GM10248 (cell line): ENCODE results near the gene CDKN3.
"Not testable (repeated sequence)": the region's sequence is repeated elsewhere in the genome, so short reads cannot be mapped to it uniquely, and the experiment has no call there.

Experiments
- CTCF ChIA-PET: fragments of 300-600 bp; sonication (Branson Sonifier 250); formaldehyde crosslinking; extraction: SDS; loops from one replicate; lab custom pipeline; 2021; ENCODE audit warnings: antibody characterized with exemption; lab: Yijun Ruan, JAX
- POLR2A ChIA-PET: fragments of 350-650 bp; sonication (Branson Sonifier 250); formaldehyde crosslinking; extraction: SDS; loops from one replicate; lab custom pipeline; 2020; ENCODE audit warnings: antibody characterized with exemption; lab: Yijun Ruan, JAX
- DNase-seq: peaks from one replicate; pipeline ENCODE4 v3.0.0; 2012; ENCODE audit errors: extremely low spot score
- TF ChIP-seq, protein P1 (sequence below): IDR thresholded peaks from 2 replicates; pipeline ENCODE4 v1.5.1; 2012; ENCODE audit warnings: mild to moderate bottlenecking, low read depth; ENCODE audit errors: extremely low read depth, missing control alignments, control extremely low read depth

Gene CDKN3

DNA sequence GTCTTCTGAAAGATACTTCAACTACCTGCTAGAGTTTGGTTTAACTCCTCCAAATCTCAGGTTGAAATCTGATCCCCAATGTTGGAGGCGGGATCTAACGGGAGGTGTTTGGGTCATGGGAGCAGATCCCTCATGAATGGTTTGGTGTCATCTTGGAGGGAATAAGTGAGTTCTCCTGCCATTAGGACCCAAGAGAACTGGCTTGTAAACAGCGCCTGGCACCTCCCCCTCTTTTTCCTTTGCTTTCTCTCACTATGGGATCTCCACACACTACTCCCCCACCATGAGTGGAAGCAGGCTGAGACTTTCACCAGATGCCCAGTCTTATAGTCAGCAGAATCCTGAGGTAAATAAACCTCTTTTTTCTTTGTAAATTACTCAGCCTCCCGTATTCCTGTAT is 41.9 kb downstream of the CDKN3 start:
- POLR2A ChIA-PET: interaction anchor here (0.6 kb wide), 1 partner anchor 1709 kb away, joined by 3 read pairs; no protein-coding TSS in a partner anchor
- TF ChIP-seq, protein P1, sequence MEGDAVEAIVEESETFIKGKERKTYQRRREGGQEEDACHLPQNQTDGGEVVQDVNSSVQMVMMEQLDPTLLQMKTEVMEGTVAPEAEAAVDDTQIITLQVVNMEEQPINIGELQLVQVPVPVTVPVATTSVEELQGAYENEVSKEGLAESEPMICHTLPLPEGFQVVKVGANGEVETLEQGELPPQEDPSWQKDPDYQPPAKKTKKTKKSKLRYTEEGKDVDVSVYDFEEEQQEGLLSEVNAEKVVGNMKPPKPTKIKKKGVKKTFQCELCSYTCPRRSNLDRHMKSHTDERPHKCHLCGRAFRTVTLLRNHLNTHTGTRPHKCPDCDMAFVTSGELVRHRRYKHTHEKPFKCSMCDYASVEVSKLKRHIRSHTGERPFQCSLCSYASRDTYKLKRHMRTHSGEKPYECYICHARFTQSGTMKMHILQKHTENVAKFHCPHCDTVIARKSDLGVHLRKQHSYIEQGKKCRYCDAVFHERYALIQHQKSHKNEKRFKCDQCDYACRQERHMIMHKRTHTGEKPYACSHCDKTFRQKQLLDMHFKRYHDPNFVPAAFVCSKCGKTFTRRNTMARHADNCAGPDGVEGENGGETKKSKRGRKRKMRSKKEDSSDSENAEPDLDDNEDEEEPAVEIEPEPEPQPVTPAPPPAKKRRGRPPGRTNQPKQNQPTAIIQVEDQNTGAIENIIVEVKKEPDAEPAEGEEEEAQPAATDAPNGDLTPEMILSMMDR: no peak
- CTCF ChIA-PET: interaction anchor here (0.7 to 1.4 kb wide), 3 partner anchors 26 to 42 kb away, joined by 3 to 6 read pairs (median 3); partner anchors contain the start of gene CDKN3
- DNase-seq: no peak

DNA sequence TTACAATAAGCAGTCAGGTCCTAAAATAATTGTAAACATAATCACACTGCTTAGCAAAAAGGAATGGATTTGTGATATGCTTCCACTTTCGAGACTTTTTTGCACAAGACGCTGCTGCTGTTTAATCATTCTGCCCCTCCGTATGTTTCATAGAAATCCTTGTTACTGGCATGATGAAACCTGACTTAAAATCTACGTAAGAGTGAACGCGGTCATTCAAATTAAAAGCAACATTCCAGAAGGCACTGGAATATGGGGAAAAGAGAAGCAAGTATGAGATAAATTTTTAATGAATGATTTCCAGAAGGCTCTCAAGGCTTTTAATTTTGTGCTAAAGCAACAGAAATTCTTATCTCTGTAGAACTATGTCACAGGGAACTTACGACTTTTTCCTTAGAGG is 43.2 kb downstream of the CDKN3 start:
- no peak for DNase-seq
- ChIA-PET CTCF (interaction anchor here (1.1 to 1.2 kb wide), 2 partner anchors 17 to 42 kb away, joined by 3 read pairs; no protein-coding TSS in a partner anchor), POLR2A (no interaction called here)
- TF ChIP-seq, protein P1: no peak

- ChIA-PET POLR2A (no interaction called here), CTCF (interaction anchor here (1.3 to 1.8 kb wide), 2 partner anchors 10 to 69 kb away, joined by 5 to 7 read pairs; partner anchors contain the start of gene CGRRF1)
- TF ChIP-seq, protein P1: no peak
- DNase-seq: no peak
These were observed 43.7 kb downstream of the CDKN3 start for GRCh38 chr14:54440476-54440872.

DNA sequence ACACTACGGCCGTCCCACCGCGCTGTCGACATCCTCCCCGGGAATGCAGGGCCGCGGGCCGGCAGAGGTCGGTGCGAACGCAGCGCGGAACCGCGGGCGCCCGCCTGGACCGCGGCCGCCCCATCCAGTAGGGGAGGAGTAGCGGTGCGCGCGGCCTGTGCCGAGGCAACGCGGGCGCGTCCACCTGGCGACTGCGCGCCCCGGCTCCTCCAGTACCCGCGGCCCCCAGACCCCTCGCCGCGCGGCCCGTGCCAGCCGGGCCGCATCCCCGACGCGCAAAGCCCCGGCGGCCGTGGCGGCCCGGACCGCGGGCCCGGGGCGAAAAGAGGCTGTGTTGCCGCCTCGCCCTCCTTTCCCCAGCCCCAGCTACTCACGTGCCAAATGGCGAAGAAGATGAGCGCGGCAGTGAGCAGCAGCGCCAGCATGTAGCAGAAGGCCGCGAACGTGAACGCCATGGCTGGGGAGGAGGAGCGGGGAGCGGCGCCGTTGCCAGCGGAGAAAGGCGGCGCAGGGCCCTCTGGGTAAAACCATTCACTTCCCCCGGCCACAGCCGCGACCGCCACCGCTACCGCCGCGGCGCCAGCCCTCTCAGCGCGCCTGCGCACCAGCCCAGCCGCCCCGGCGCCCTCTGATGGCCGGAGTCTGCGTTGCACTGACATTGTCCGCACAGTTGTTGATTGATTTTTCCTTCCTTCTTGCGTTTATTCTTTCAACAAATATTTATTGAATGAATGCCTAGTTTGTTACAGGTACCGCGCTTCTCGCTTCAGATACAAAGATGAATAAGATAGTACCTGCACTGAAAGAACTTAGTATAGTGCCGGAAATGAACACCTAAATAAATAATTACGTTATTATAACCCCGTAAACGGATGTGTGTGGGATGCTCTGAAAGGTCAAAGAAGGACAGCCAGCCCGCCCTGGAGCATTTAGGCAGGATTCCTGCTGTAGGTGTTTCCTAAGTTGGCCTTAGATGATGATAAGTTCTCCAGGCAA is 44.4 kb downstream of the CDKN3 start, which contains the start of gene CNIH1:
TSS of gene CNIH1 (minus strand) at position 502 of the 996 bp plus-strand sequence. CDS start at position 455, 47 bp downstream.
- POLR2A ChIA-PET: no interaction called here
- CTCF ChIA-PET: interaction anchor here (0.7 to 2.3 kb wide), 15 partner anchors 8 to 333 kb away, joined by 3 to 9 read pairs (median 3); partner anchors contain the start of genes CGRRF1 and GMFB
- peak; percentile 96 for DNase-seq
- TF ChIP-seq, protein P1: peak; percentile 92

- POLR2A ChIA-PET, DNase-seq: not testable (repeated sequence)
- CTCF ChIA-PET: interaction anchor here (1.3 to 2.3 kb wide), 4 partner anchors 11 to 45 kb away, joined by 3 to 9 read pairs (median 3); no protein-coding TSS in a partner anchor
These were observed 46.2 kb downstream of the CDKN3 start for GRCh38 chr14:54442961-54443360.

- DNase-seq: no peak
- TF ChIP-seq, protein P1: no peak
- ChIA-PET POLR2A (no interaction called here), CTCF (interaction anchor here (0.9 to 2.3 kb wide), 4 partner anchors 8 to 44 kb away, joined by 3 to 9 read pairs (median 4); no protein-coding TSS in a partner anchor)
These were observed 47.2 kb downstream of the CDKN3 start for GRCh38 chr14:54443981-54444380.
